WTC11 (cell line): ENCODE measurements around the gene TGFBI.

ENCODE experiments used
- ZNF121 ChIP-seq: sonication (generic); formaldehyde crosslinking; IDR thresholded peaks from 2 replicates; pipeline ENCODE4 v1.8.0; 2023; ENCODE audit warnings: missing genetic modification reagents
- TF ChIP-seq, protein P1 (sequence below): sonication (generic); formaldehyde crosslinking; IDR thresholded peaks from 2 replicates; pipeline ENCODE4 v1.8.1; 2022; ENCODE audit warnings: missing genetic modification reagents, borderline replicate concordance

DNA sequence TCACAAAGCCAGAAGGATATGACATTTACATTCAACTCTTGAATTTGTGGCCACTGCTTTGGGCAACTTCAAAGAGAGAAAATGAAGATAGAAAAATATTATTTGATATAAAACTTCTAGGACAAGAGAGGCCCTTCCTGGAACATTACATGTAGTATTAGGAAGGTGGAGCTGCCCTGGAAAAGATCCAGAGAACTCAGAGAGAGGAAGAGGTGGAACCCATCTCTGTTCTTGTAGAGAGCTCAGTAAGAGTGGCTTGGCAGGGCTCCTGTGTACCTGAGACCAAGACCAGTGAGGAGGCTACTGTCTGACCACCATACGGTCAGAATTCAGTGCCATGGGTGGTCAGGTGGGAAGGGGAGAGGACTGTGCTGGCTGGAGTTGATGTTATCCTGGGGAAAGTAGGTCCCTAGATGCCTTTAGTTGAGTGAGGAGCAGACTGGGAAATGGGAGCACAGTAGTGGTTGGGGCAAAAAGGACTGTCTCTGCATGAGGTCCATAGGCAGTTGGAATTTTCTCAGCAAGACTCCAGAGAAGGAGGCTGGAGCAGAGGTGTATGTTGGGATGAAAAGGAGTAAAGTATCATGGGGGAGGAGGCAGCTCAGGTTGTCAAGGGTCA, 7.6 kb downstream of the TGFBI start:
- TF ChIP-seq ZNF121 (CRISPR knock-in tag) = no peak
- TF ChIP-seq, protein P1, sequence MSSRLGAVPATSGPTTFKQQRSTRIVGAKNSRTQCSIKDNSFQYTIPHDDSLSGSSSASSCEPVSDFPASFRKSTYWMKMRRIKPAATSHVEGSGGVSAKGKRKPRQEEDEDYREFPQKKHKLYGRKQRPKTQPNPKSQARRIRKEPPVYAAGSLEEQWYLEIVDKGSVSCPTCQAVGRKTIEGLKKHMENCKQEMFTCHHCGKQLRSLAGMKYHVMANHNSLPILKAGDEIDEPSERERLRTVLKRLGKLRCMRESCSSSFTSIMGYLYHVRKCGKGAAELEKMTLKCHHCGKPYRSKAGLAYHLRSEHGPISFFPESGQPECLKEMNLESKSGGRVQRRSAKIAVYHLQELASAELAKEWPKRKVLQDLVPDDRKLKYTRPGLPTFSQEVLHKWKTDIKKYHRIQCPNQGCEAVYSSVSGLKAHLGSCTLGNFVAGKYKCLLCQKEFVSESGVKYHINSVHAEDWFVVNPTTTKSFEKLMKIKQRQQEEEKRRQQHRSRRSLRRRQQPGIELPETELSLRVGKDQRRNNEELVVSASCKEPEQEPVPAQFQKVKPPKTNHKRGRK (CRISPR knock-in tag) = no peak
